OCI-LY7 (cell line): ENCODE results near the gene TTC8.

ENCODE experiments used
- EZH2phosphoT487 ChIP-seq: fragments of 200-600 bp; sonication (generic); IDR thresholded peaks from 2 replicates; pipeline ENCODE4 v1.6.1; 2018; ENCODE audit warnings: low read depth, borderline replicate concordance, mild to moderate bottlenecking, mixed run types, antibody characterized with exemption, low read length, moderate library complexity, mixed read lengths
- TF ChIP-seq, protein P1 (sequence below): fragments of 200-600 bp; sonication (generic); conservative IDR thresholded peaks from 2 replicates; pipeline ENCODE4 v1.5.1; 2014; ENCODE audit warnings: mild to moderate bottlenecking, antibody characterized with exemption, low read length, moderate library complexity, mixed read lengths

DNA sequence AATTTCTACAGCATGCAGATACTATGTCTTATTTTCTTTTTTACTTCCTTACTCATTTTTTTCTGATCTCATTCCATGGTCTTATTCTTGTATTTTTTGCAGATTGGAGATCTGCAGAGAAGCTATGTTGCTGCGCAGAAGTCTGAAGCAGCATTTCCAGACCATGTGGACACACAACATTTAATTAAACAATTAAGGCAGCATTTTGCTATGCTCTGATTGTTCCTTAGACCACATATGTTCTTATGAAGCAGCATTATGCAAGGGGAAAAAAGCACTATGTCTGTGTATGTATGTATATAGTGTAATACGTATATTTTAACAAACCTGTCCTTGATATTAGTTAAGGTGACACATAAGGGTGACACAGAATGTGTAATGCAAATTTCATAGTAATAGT is 52.7 kb downstream of the TTC8 start:
- TF ChIP-seq, protein P1, sequence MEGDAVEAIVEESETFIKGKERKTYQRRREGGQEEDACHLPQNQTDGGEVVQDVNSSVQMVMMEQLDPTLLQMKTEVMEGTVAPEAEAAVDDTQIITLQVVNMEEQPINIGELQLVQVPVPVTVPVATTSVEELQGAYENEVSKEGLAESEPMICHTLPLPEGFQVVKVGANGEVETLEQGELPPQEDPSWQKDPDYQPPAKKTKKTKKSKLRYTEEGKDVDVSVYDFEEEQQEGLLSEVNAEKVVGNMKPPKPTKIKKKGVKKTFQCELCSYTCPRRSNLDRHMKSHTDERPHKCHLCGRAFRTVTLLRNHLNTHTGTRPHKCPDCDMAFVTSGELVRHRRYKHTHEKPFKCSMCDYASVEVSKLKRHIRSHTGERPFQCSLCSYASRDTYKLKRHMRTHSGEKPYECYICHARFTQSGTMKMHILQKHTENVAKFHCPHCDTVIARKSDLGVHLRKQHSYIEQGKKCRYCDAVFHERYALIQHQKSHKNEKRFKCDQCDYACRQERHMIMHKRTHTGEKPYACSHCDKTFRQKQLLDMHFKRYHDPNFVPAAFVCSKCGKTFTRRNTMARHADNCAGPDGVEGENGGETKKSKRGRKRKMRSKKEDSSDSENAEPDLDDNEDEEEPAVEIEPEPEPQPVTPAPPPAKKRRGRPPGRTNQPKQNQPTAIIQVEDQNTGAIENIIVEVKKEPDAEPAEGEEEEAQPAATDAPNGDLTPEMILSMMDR: no peak
- TF ChIP-seq EZH2phosphoT487: no peak
